HCT116 (cell line): Measurements from ENCODE around the gene CLCN3.

Experiments
- CTCF ChIP-seq, 3 experiments: fragments of 200-600 bp in 1 of 3; sonication (generic) in 1 of 3; IDR thresholded peaks in 2 of 3; conservative IDR thresholded peaks in 1 of 3; 2 replicates each; pipeline ENCODE4 v1.5.1; 2012 to 2017; ENCODE audit warnings: low read depth in 2 of 3, low read length in 2 of 3, antibody characterized with exemption in 1 of 3, borderline replicate concordance in 1 of 3, control low read depth in 1 of 3, mild to moderate bottlenecking in 1 of 3, mixed read lengths in 1 of 3, mixed run types in 1 of 3, moderate library complexity in 1 of 3; ENCODE audit not compliant: insufficient read depth in 1 of 3
- FOSL1 ChIP-seq: IDR thresholded peaks from 2 replicates; pipeline ENCODE4 v1.6.1; 2012; ENCODE audit warnings: low read depth
- POLR2A ChIP-seq: IDR thresholded peaks from 2 replicates; pipeline ENCODE4 v1.7.0; 2011; ENCODE audit warnings: borderline replicate concordance; ENCODE audit not compliant: insufficient read depth, insufficient read length; ENCODE audit errors: extremely low read depth
- SP1 ChIP-seq: IDR thresholded peaks from 2 replicates; pipeline ENCODE4 v1.6.1; 2012; ENCODE audit warnings: low read depth
- ZBTB33 ChIP-seq: IDR thresholded peaks from 2 replicates; pipeline ENCODE4 v1.6.1; 2011; ENCODE audit warnings: mild to moderate bottlenecking, low read length, moderate library complexity; ENCODE audit not compliant: insufficient replicate concordance; ENCODE audit errors: extremely low read depth
- ZNF274 ChIP-seq: fragments of 200-500 bp; sonication (Bioruptor generic); IDR thresholded peaks from 2 replicates; pipeline ENCODE4 v1.6.1; 2014; ENCODE audit warnings: mild to moderate bottlenecking, low read depth, low read length, inconsistent platforms

DNA sequence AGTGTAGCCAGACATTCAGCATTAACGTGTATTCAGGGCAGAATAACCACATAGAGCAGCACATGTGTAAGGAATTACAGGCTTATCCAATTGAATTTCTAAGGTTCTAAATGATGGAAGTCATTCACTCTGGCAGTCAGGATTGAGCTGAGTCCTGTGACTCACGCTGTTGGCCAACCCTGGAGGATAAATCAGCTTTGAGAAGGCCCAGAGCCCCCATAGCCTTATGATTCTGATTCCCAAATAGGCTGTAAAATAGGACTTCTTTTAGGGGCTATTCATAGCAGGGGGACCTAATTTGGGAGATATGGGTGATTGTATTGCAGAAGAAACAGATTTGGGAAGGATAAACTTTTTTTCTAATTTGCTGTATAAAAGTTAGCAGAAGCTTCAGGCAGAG lies 145.5 kb downstream of the CLCN3 start:
- TF ChIP-seq POLR2A: no peak
- no peak for TF ChIP-seq CTCF (IDR thresholded peaks at IDR 0.05 in 2 of 3, conservative IDR thresholded peaks at IDR 0.05 in 1 of 3; ENCODE audit: borderline replicate concordance in 1 of 3, insufficient read depth in 1 of 3, low read depth in 2 of 3, low read length in 2 of 3)
- TF ChIP-seq ZNF274: no peak
- no peak for TF ChIP-seq SP1
- no peak for TF ChIP-seq ZBTB33
- no peak for TF ChIP-seq FOSL1
